GM21423 (cell line): Measurements from ENCODE around the gene MRPL14.

Source experiments
- ATAC-seq: cut with Tn5 transposase; IDR thresholded peaks from one replicate; pipeline ENCODE4 v1.9.1; 2021; ENCODE audit warnings: mild to moderate bottlenecking, moderate library complexity; ENCODE audit not compliant: unreplicated experiment

MRPL14 gene

GRCh38 chr6:44081753-44082152 lies 45.5 kb downstream of the MRPL14 start:
- ATAC-seq: no peak

GRCh38 chr6:44080561-44081521 lies 46.4 kb downstream of the MRPL14 start:
- ATAC-seq: no peak

GRCh38 chr6:44079672-44080071 lies 47.6 kb downstream of the MRPL14 start:
- no peak for ATAC-seq

- ATAC-seq: no peak
Measured at GRCh38 chr6:44078827-44079671, 48.2 kb downstream of the MRPL14 start.

DNA sequence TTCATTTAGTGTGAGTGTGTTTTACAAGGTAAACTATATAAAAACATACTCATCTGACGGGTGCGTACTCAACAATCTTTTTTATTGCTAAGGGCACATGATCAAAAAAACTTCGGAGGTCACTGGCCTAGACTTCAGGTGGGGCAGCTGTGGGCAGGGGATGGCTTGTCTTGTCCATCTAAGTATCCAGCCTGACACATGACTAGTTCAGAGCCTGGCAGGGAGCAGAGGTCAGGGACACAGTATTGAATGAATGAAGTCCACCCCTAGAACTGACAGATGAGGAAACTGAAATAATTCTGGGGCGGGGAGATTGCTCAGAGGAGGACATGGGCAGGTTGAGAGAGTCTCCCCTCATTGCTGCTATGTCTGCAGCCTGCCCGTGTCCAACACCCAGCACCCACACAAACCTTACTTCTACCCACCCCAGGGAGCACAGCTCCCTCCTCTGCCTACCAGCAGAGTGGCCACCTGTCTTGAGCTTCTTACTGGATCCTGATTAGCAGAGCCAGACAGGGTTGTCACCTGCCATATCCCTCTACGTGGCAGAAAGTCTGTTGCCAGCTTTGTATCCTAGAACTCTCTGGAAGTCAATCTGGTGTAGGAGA lies 48.9 kb downstream of the MRPL14 start:
- ATAC-seq: no peak

DNA sequence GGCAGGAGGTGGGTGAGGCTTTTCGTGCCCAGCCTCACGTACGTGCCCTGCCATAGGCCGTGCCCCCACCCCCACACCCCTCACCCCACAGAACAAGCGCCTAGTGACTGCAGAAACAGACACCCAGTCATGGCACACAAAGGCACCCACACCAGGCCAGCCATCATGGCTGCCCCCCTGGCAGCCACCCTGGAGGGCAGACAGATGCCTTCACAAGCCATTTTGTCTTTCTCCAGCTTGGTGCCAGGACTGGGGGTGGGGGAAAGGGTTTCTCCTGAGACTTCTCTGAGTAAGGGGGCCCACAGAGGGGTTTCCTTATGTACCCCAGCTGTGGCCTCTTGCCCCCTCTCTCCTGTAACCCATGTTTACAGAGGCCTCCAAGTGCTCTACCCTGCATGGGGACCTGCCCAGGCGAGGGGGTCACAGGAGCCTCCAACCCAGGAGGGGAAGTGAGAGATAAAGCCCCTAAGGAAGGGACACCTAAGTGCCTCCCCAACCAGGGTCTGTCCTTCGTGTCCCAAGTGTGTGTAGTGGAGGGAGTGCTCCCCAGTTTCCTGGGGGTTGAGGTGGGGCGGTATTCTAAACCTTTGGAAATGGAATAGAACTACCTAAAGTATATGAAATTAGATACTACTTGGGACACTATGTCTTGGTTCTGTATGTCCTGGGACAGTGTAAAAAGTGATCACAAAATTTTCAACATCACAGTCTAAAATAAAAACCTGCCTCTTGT lies 49.9 kb downstream of the MRPL14 start:
- no peak for ATAC-seq

DNA sequence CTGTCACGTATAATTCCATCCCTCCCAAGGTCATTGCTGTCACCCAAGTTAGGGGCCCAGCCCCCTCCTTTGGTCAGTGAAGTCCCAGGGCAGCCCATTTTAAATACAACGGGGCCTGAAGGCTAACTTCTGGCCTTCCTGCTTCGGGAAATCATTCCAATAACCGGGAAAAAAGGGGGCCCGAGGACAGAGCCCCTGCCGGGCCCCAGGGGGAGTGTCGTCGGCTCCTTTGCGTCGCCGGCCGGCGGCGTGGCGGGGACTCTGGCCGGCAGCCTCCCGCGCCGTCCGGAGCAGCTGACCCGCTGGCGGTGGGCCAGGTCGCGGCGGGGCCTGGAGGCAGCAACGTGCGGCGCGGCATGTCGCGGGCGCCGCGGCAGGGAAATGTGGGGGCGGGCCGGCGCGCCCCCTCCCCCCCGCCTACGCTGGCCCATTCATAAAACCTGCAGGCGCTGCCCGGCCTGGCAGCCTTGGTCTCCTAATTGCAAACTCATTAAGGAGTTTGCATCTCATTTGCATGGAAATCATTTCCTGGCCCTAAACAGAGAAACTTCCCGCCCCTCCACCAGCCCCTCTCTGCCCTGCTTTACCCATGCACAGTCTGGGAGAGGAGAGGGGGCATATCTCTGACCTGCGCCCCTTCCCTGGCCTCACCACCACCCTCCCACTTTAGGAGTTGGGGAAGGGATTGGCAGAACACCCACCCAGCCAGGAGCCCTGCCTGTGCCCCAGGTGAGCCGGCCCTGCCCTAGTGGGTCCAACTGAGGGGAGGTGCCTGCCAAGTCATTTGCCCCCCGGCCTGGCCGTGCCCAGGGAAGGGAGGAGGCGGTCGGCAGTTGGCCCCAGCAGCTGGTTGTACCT lies 50.7 kb downstream of the MRPL14 start:
- ATAC-seq: no peak

GRCh38 chr6:44075647-44076355 lies 51.5 kb downstream of the MRPL14 start:
- ATAC-seq: no peak

- no peak for ATAC-seq
Measured at GRCh38 chr6:44074813-44075646, 52.2 kb downstream of the MRPL14 start.

GRCh38 chr6:44074439-44074812 lies 52.8 kb downstream of the MRPL14 start:
- ATAC-seq: no peak

DNA sequence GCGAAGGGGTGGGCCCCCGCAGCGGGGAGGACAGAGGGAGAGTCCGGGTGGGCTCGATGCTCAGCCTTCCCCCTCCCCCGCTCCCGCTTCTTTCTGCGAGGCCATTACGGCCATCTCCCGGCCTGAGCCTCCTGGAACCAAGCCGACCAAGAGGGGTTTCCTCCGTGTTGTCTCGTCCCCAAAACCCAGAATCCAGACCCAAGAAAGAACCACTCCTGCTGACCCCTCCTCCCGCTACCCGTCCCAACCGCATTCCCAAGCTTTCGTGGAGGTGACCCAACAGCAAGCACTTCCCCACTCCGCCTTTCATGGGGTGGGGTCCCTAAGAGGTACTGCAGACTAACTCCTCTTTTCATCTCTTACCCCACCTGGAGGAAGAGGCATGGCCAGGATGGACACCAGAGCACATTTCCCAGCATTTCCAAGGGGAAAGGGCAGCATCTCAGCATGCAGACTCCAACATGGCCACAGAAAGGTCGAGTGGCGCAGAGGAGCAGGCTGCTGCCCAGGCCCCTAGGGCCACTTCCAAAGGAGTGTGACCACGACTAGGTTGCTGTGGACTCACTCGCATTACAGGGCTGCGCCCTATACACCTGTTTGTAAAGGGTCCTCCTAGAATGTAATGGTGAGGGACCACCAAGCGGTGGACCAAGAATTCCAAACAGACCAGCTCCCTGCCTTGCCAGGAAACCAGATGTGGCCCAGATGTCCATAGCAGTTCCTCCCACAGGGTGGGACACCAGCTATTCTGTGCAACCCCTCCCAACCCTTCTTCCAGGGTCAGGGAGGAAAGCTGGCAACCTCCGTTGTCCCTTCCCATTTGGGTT lies 53.4 kb downstream of the MRPL14 start:
- no peak for ATAC-seq

GRCh38 chr6:44072959-44073611 lies 54.2 kb downstream of the MRPL14 start:
- ATAC-seq: peak; percentile 45

DNA sequence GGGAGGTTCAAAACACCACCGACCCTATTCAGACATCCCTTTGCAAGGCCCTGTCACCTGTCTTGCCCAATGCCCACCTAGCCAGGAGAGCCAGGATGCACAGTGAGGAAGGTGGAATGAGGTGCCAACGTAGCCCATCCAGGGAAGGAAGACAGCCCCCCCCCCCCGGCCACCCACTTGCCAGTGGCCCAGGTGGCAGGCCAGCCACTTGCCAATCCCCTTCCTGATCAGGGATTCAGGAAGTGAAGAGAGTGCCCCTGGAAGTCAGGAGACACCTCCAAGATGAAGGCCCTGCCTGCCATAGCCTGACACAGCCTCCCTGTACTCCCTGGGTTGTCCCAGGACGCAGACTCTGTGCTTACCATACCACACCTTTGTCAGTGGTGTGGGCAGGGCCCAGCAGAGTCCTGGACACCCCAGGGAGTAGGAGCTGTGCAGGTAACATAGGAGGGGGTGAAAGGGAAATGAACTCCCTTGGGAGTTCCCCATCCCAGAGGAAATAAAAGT lies 54.7 kb downstream of the MRPL14 start:
- ATAC-seq: no peak

DNA sequence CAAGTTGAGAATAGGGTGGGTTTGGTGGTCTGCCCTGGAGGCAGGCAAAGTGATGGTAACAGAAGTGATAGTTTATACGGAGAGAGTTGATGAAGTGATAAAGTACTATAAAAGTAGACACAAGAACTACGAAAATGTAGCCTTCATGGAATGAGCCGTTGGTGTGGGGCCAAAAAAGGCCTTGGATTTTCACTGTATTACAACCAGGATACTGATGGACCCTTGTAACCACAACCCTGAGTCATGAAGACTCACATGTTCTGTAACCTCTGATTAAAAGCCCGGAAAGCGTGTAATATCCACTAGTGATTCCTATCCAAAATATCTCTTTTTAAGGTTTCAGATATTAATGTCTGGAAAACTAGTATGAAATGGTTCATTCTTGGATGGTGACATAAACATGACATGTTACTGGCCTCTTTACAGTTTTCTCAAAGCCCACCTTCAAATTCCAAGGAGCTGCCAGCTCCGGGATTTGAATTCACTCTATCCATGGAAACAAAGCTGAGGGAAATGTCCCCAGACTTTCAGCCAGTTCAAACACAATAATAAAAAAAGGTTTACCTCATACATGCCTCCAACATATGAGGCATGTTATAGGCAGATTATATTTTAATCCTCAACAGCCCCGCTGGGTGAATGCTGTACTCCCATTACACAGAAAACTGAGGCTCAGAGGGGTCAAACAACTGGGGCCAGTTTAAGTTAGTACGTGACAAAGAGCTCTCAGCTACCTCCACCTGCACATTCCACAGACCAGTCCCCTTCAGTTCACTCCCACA lies 55.4 kb downstream of the MRPL14 start:
- no peak for ATAC-seq

- ATAC-seq: no peak
Measured at GRCh38 chr6:44068607-44069296, 58.5 kb downstream of the MRPL14 start.
